Natural killer cell (primary cell): ENCODE measurements around the gene MYCBP2. TPM values are rescaled to one million over a fixed set of nuclear protein-coding genes. Genes with fewer than 3 reads are reported as not detected.

Experiments
- ATAC-seq, 3 donors: fragments of 150-1000 bp in 2 of 3; fragments of 200-7000 bp in 1 of 3; cut with Tn5 transposase; 1 replicate in 1 of 3; 2 replicates in 2 of 3; pipeline ENCODE4 v1.10.0; 2021; ENCODE audit warnings: mild to moderate bottlenecking in 2 of 3, moderate library complexity in 2 of 3
- DNase-seq, 2 donors: peaks; one replicate each; pipeline versions ENCODE4 v3.0.0 to v3.0.0-alpha.2; 2013 to 2021; ENCODE audit warnings: mixed read lengths in 1 of 2
- H3K27ac ChIP-seq: one replicate; pipeline ENCODE4 v1.5.1; 2013; ENCODE audit warnings: mild to moderate bottlenecking, low read length
- H3K27me3 ChIP-seq: one replicate; pipeline ENCODE4 v1.6.1; 2013; ENCODE audit warnings: low read length; ENCODE audit not compliant: control insufficient read depth, insufficient read depth
- H3K36me3 ChIP-seq: one replicate; pipeline ENCODE4 v1.6.1; 2013; ENCODE audit warnings: low read length; ENCODE audit not compliant: control insufficient read depth, insufficient read depth
- H3K4me1 ChIP-seq: one replicate; pipeline ENCODE4 v1.6.1; 2013; ENCODE audit warnings: low read length; ENCODE audit not compliant: control insufficient read depth, insufficient read depth
- H3K4me3 ChIP-seq: one replicate; pipeline ENCODE4 v1.5.1; 2013; ENCODE audit warnings: low read length
- H3K9me3 ChIP-seq: one replicate; pipeline ENCODE4 v1.6.1; 2013; ENCODE audit warnings: low read length; ENCODE audit not compliant: control insufficient read depth, insufficient read depth
- H3K27ac Mint-ChIP-seq, 2 donors: one replicate each; pipeline ENCODE4 v1.8.0; 2022; ENCODE audit warnings: mild to moderate bottlenecking in 2 of 2, mixed read lengths in 2 of 2, moderate library complexity in 1 of 2
- H3K27me3 Mint-ChIP-seq, 2 donors: one replicate each; pipeline ENCODE4 v1.8.0; 2022; ENCODE audit warnings: low read depth in 2 of 2, mixed read lengths in 2 of 2
- H3K36me3 Mint-ChIP-seq: one replicate; pipeline ENCODE4 v1.8.0; 2022; ENCODE audit warnings: mixed read lengths
- H3K4me1 Mint-ChIP-seq, 2 donors: one replicate each; pipeline ENCODE4 v1.8.0; 2022; ENCODE audit warnings: mixed read lengths in 2 of 2
- H3K4me3 Mint-ChIP-seq: one replicate; pipeline ENCODE4 v1.8.0; 2022; ENCODE audit warnings: mild to moderate bottlenecking, moderate library complexity, mixed read lengths
- H3K9me3 Mint-ChIP-seq, 2 donors: one replicate each; pipeline ENCODE4 v1.8.0; 2022; ENCODE audit warnings: mixed read lengths in 2 of 2
- WGBS: methylation state at CpG from one replicate; pipeline ENCODE4 v1.1.7; 2013; ENCODE audit warnings: missing lambda C conversion rate; ENCODE audit not compliant: insufficient coverage; 5-methylcytosine and 5-hydroxymethylcytosine counted together
- intact Hi-C: fragments of 100-400 bp; cut with micrococcal nuclease; formaldehyde crosslinking; loops from one replicate; pipeline ENCODE4 v1.14.2; 2022
- total RNA-seq, 4 donors: library from RNA; stranded (reverse); fragments of 120-200 nt in 1 of 4; gene quantifications; one replicate each; pipeline versions ENCODE4 v1.2.3 to v1.2.4, GENCODE V29; 2013 to 2022
- TF ChIP-seq, protein P1 (sequence below): fragments of 200-600 bp; IDR thresholded peaks from one replicate; pipeline ENCODE4 v1.8.0; 2022; ENCODE audit warnings: antibody characterized with exemption

MYCBP2 gene
- total RNA-seq, 3 donors from 2014 or later (not counting 1 experiment from before 2014, with no cell fraction given), result 119 to 155 (median 147) TPM

DNA sequence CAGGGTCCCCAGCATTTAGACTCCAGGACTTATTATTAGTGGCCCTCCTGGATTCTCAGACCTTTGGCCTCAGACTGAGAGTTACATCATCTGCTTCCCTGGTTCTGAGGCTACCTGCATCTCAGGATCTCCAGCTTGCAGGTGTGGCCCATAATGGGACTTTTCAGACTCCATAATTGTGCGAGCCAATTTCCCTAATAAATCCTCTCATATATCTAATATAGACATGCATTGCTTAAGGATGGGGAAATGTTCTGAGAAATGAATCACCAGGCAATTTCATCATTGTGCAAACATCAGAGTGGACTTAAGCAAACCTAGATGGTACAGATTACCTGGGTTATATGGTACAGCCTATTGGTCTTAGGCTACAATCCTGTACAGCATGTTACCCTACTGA lies 183.5 kb downstream of the MYCBP2 start:
- no peak overlapping the region for H3K27ac Mint-ChIP-seq
- intact Hi-C loops, result no loop called here
- H3K4me3 ChIP-seq, result no peak overlapping the region
- no peaks in the 10 kb centered on the region for H3K4me1 Mint-ChIP-seq
- DNase-seq (no peak), ATAC-seq (no peak)
- no peaks in the 10 kb centered on the region for H3K9me3 Mint-ChIP-seq
- H3K27me3 Mint-ChIP-seq, result no peaks in the 10 kb centered on the region
- H3K36me3 ChIP-seq, result peaks cover 77% of the 10 kb centered on the region
- no peak overlapping the region for H3K4me3 Mint-ChIP-seq
- no peaks in the 10 kb centered on the region for H3K9me3 ChIP-seq
- no peak overlapping the region for H3K27ac ChIP-seq
- no peaks in the 10 kb centered on the region for H3K4me1 ChIP-seq
- TF ChIP-seq, protein P1, sequence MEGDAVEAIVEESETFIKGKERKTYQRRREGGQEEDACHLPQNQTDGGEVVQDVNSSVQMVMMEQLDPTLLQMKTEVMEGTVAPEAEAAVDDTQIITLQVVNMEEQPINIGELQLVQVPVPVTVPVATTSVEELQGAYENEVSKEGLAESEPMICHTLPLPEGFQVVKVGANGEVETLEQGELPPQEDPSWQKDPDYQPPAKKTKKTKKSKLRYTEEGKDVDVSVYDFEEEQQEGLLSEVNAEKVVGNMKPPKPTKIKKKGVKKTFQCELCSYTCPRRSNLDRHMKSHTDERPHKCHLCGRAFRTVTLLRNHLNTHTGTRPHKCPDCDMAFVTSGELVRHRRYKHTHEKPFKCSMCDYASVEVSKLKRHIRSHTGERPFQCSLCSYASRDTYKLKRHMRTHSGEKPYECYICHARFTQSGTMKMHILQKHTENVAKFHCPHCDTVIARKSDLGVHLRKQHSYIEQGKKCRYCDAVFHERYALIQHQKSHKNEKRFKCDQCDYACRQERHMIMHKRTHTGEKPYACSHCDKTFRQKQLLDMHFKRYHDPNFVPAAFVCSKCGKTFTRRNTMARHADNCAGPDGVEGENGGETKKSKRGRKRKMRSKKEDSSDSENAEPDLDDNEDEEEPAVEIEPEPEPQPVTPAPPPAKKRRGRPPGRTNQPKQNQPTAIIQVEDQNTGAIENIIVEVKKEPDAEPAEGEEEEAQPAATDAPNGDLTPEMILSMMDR, result no peak
- H3K36me3 Mint-ChIP-seq, result peaks cover 23% of the 10 kb centered on the region
- H3K27me3 ChIP-seq, result no peaks in the 10 kb centered on the region
- WGBS, result no CpG with 5 or more reads among the region's 1 CpG

DNA sequence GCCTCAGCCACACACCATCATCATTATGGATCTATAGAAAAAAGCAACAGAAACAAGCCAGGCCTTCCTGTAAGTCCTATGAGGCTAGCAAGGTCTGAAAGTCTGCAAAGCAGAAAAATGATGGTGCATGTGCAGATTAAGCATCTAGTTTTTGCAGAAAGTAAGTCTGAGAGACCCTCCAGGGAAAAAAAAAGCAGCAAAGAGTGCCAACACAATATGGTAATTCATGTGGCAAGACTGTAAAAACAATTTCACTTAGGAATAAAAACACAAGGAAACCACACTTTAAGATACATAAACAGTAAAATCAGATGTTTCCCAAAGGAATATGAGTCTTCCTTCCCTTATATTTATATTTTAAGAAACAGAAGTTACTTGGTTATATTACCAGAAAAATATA lies 187.6 kb downstream of the MYCBP2 start:
- Histone ChIP-seq H3K36me3 (peaks cover 75% of the 10 kb centered on the region), H3K27ac (no peak overlapping the region), H3K9me3 (no peaks in the 10 kb centered on the region), H3K4me1 (no peaks in the 10 kb centered on the region), H3K4me3 (no peak overlapping the region), H3K27me3 (no peaks in the 10 kb centered on the region)
- ATAC-seq, result no peak
- Mint-ChIP-seq H3K36me3 (peaks cover 36% of the 10 kb centered on the region), H3K4me3 (no peak overlapping the region), H3K27ac (no peak overlapping the region), H3K9me3 (no peaks in the 10 kb centered on the region), H3K27me3 (no peaks in the 10 kb centered on the region), H3K4me1 (no peaks in the 10 kb centered on the region)
- DNase-seq, result no peak
- TF ChIP-seq, protein P1, result no peak
- intact Hi-C loops, result no loop called here

DNA sequence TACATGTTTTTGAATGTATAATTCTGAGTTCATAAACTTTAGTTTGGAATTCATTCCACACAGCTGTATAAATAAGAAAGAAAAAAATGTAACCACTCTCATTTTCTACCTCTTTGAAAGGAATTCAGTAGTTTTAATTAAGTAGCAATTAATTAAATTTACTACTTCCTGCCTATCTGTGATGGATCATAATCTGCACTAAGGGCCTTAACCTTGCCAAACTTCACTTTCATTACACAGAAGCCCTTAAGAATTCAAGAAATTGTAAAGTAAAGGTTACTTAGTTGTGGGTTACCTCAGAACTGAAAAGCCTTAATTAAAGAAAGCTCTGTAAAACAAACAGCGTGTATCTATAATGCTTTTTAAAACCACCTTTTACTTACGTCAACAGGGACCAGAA lies 188.1 kb downstream of the MYCBP2 start:
- peaks cover 33% of the 10 kb centered on the region for H3K36me3 Mint-ChIP-seq
- Histone ChIP-seq H3K27me3 (no peaks in the 10 kb centered on the region), H3K4me1 (no peaks in the 10 kb centered on the region), H3K36me3 (peaks cover 72% of the 10 kb centered on the region), H3K27ac (no peak overlapping the region), H3K9me3 (no peaks in the 10 kb centered on the region), H3K4me3 (no peak overlapping the region)
- WGBS, result 100% methylated on average over 2 of the region's 2 CpGs
- no peak for ATAC-seq
- H3K9me3 Mint-ChIP-seq, result no peaks in the 10 kb centered on the region
- DNase-seq, result no peak
- H3K27ac Mint-ChIP-seq, result no peak overlapping the region
- no peak overlapping the region for H3K4me3 Mint-ChIP-seq
- H3K4me1 Mint-ChIP-seq, result no peaks in the 10 kb centered on the region
- TF ChIP-seq, protein P1, result no peak
- intact Hi-C loops, result no loop called here
- no peaks in the 10 kb centered on the region for H3K27me3 Mint-ChIP-seq

DNA sequence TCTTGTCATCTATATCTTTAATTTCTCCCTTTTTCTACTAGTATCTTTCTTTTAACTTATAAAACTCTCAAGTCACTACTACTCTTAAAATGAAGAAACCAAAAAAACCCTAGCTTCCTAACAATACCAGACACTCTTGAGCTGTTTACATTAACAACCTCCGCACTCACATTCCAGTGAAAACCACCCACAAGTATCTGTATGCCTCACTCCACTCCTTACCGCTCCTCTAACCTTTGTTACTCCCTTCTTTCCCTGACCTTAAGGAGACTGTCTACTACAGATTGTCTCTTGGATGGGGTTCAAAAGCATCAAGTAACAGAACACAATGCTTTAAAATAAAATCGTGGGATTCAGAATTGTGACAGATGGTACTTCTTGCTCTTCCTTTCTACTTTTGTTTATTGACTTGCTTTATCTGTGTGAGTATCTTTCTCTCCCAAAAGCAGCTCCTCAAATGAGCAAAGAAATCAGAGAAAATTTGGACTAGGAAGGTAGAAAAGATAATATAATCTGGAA lies 189.9 kb downstream of the MYCBP2 start:
- Histone ChIP-seq H3K9me3 (no peaks in the 10 kb centered on the region), H3K4me3 (no peak overlapping the region), H3K36me3 (peaks cover 70% of the 10 kb centered on the region), H3K4me1 (no peaks in the 10 kb centered on the region), H3K27ac (no peak overlapping the region), H3K27me3 (no peaks in the 10 kb centered on the region)
- ATAC-seq (no peak), DNase-seq (no peak)
- H3K36me3 Mint-ChIP-seq, result peaks cover 29% of the 10 kb centered on the region
- WGBS, result 100% methylated on average over 2 of the region's 3 CpGs
- peaks cover 0 to 6% of the 10 kb centered on the region in 2 donors for H3K4me1 Mint-ChIP-seq
- TF ChIP-seq, protein P1, result no peak
- intact Hi-C loops, result no loop called here
- no peaks in the 10 kb centered on the region for H3K27me3 Mint-ChIP-seq
- H3K27ac Mint-ChIP-seq, result peak overlapping the region; percentile 3 to 8
- H3K9me3 Mint-ChIP-seq, result no peaks in the 10 kb centered on the region
- no peak overlapping the region for H3K4me3 Mint-ChIP-seq
